Stimulated activated CD8-positive, alpha-beta memory T cell treated with anti-CD3 and anti-CD28 coated beads, Interleukin-15, amount 100 ng/mL, for 48 hours (primary cell): ENCODE measurements around the gene ANKRD29.
"Not testable (repeated sequence)": the region's sequence is repeated elsewhere in the genome, so short reads cannot be mapped to it uniquely, and the experiment has no call there.

Experiments used
- DNase-seq, 2 donors: peaks; one replicate each; pipeline ENCODE4 v3.0.0-alpha.2; 2020; ENCODE audit warnings: low read depth in 2 of 2

The ANKRD29 gene

GRCh38 chr18:23583071-23583865 lies 79.4 kb downstream of the ANKRD29 start:
- no peak for DNase-seq

- no peak for DNase-seq
Measured at GRCh38 chr18:23580677-23581367, 81.9 kb downstream of the ANKRD29 start.

GRCh38 chr18:23578891-23579653 lies 83.6 kb downstream of the ANKRD29 start:
- DNase-seq: no peak

GRCh38 chr18:23578067-23578701 lies 84.5 kb downstream of the ANKRD29 start:
- DNase-seq: no peak

- not testable (repeated sequence) for DNase-seq
Measured at GRCh38 chr18:23577521-23577920, 85.2 kb downstream of the ANKRD29 start.

- DNase-seq: no peak
Measured at GRCh38 chr18:23575309-23575651, 87.4 kb downstream of the ANKRD29 start.

GRCh38 chr18:23574611-23575308 lies 88.0 kb downstream of the ANKRD29 start:
- no peak for DNase-seq

GRCh38 chr18:23573626-23574431 lies 88.9 kb downstream of the ANKRD29 start:
- peak; percentile 12 to 25 for DNase-seq

GRCh38 chr18:23573020-23573419 lies 89.7 kb downstream of the ANKRD29 start:
- DNase-seq: no peak

- DNase-seq: no peak
Measured at GRCh38 chr18:23572570-23572969, 90.1 kb downstream of the ANKRD29 start.

GRCh38 chr18:23572012-23572411 lies 90.7 kb downstream of the ANKRD29 start:
- DNase-seq: no peak

- DNase-seq: no peak
Measured at GRCh38 chr18:23570912-23571504, 91.7 kb downstream of the ANKRD29 start.

GRCh38 chr18:23569299-23570063 lies 93.2 kb downstream of the ANKRD29 start:
- no peak for DNase-seq

GRCh38 chr18:23568281-23569138 lies 94.2 kb downstream of the ANKRD29 start:
- no peak for DNase-seq

- no peak for DNase-seq
Measured at GRCh38 chr18:23567671-23568070, 95.0 kb downstream of the ANKRD29 start.

- no peak for DNase-seq
Measured at GRCh38 chr18:23565916-23566547, 96.7 kb downstream of the ANKRD29 start.

- DNase-seq: no peak
Measured at GRCh38 chr18:23563377-23564043, 99.2 kb downstream of the ANKRD29 start.
